Upper lobe of left lung (tissue), 4 donors: ENCODE measurements around the gene BRAT1.

Source experiments
- CTCF ChIP-seq, 6 experiments: fragments of 450-650 bp in 4 of 6; fragments of 200-600 bp in 2 of 6; sonication (generic) in 2 of 6; IDR thresholded peaks; one replicate each; pipeline ENCODE4 v1.5.1; 2016 to 2019; ENCODE audit warnings: antibody characterized with exemption in 6 of 6
- EP300 ChIP-seq, 4 donors: sonication (generic); formaldehyde crosslinking; IDR thresholded peaks; one replicate each; pipeline ENCODE4 v1.5.1; 2017; ENCODE audit warnings: antibody characterized with exemption in 4 of 4, control low read depth in 2 of 4
- POLR2A ChIP-seq, 4 donors: fragments of 450-650 bp; IDR thresholded peaks; one replicate each; pipeline ENCODE4 v1.5.1; 2016 to 2017; ENCODE audit warnings: antibody characterized with exemption in 4 of 4, mild to moderate bottlenecking in 2 of 4
- POLR2AphosphoS5 ChIP-seq, 2 donors: sonication (generic); formaldehyde crosslinking; IDR thresholded peaks; one replicate each; pipeline ENCODE4 v1.5.1; 2017; ENCODE audit warnings: antibody characterized with exemption in 2 of 2

- TF ChIP-seq CTCF (IDR thresholded peaks at IDR 0.05) (peak in 1 of 6 experiments; percentile 4), POLR2A (IDR thresholded peaks at IDR 0.05) (no peak), POLR2AphosphoS5 (IDR thresholded peaks at IDR 0.05) (peak; percentile 58 to 70), EP300 (IDR thresholded peaks at IDR 0.05) (peak in 2 of 4 donors; percentile 38 to 56)
Observed at GRCh38 chr7:2508327-2509215, 46.8 kb downstream of the BRAT1 start.
